Colonic mucosa (tissue), 4 donors: ENCODE measurements around the gene RNASEH2B. TPM values are rescaled to one million over a fixed set of nuclear protein-coding genes. Genes with fewer than 3 reads are reported as not detected.
A peak's percentile ranks its signal among the peaks of the same experiment; 100 is the strongest.

ENCODE experiments used
- DNase-seq: peaks from one replicate; pipeline ENCODE4 v3.0.0-alpha.2; 2020
- H3K27ac ChIP-seq: fragments of 200-600 bp; one replicate; pipeline ENCODE4 v1.8.0; 2021
- H3K27me3 ChIP-seq: fragments of 200-600 bp; one replicate; pipeline ENCODE4 v1.8.0; 2021
- H3K36me3 ChIP-seq: fragments of 200-600 bp; one replicate; pipeline ENCODE4 v1.8.0; 2021
- H3K4me1 ChIP-seq: fragments of 200-600 bp; one replicate; pipeline ENCODE4 v1.8.0; 2021; ENCODE audit warnings: mild to moderate bottlenecking
- H3K4me3 ChIP-seq: fragments of 200-600 bp; one replicate; pipeline ENCODE4 v1.8.0; 2021
- H3K9ac ChIP-seq, 2 donors: one replicate each; pipeline ENCODE4 v1.7.0; 2013; ENCODE audit warnings: control low read depth in 2 of 2, low read depth in 2 of 2, low read length in 2 of 2
- H3K9me3 ChIP-seq: fragments of 200-600 bp; one replicate; pipeline ENCODE4 v1.8.0; 2021
- CTCF ChIP-seq: fragments of 200-600 bp; IDR thresholded peaks from one replicate; pipeline ENCODE4 v1.8.0; 2022; ENCODE audit warnings: antibody characterized with exemption, mild to moderate bottlenecking
- intact Hi-C: fragments of 100-400 bp; cut with DNase I; formaldehyde crosslinking; loops from one replicate; pipeline ENCODE4 v1.14.1; 2022
- total RNA-seq, 2 donors: library from RNA; stranded (reverse); fragmentation: NEBNext Ultra II Directional in 1 of 2; extraction: Animal tissue kit (Norgen Biotek cat#: 25700) in 1 of 2; gene quantifications; one replicate each; pipeline ENCODE4 v1.2.1, GENCODE V29; 2021
- donor health status: healthy.
- donor health status: DM: no; HTN: no; CAD: no.
- donor health status: DM: no; HTN: no; CAD: no.

Gene RNASEH2B
- total RNA-seq, 2 donors from 2014 or later: 22.1 to 30.1 TPM

DNA sequence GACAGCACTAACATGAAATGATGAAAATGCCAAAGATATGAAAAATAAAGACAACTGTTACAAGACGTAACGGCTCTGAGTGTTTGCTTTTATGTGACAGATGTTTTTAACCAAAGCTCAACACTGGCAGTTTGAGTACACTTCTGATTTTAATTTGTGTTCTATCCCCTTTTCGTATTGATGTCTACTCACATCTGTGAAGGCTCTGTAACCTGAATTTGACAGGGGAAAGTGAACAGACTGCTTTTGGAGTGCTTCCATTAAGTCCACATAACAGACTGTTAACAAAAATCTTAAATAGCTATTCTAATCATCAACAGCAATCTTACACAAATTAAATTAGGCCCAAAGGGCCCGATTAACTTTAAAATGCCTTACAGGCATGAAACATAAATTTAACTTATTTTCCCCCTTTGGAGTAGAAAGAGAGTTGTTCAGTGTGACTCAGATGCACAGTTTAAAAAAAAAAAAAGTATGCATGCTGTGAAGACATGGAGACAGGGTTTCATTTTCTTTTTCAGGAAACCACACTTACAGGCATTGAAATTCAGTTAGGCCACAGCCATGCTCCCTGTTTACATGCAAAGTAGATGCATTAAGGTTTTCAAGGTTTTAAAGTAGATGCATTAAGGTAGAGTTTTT, 16.3 kb upstream of the RNASEH2B start:
- H3K27ac ChIP-seq: peak overlapping the region; percentile 39
- no peak overlapping the region for H3K9ac ChIP-seq
- no peaks in the 10 kb centered on the region for H3K27me3 ChIP-seq
- intact Hi-C loops: no loop called here
- H3K4me3 ChIP-seq: no peak overlapping the region
- H3K36me3 ChIP-seq: no peaks in the 10 kb centered on the region
- H3K9me3 ChIP-seq: no peaks in the 10 kb centered on the region
- no peaks in the 10 kb centered on the region for H3K4me1 ChIP-seq
- TF ChIP-seq CTCF: no peak
- DNase-seq: no peak

GRCh38 chr13:50894012-50894411, 15.6 kb upstream of the RNASEH2B start:
- no peak overlapping the region for H3K4me3 ChIP-seq
- TF ChIP-seq CTCF: no peak
- no peak overlapping the region for H3K9ac ChIP-seq
- intact Hi-C loops: no loop called here
- no peak overlapping the region for H3K27ac ChIP-seq
- no peaks in the 10 kb centered on the region for H3K9me3 ChIP-seq
- DNase-seq: no peak
- no peaks in the 10 kb centered on the region for H3K36me3 ChIP-seq
- no peaks in the 10 kb centered on the region for H3K27me3 ChIP-seq
- no peaks in the 10 kb centered on the region for H3K4me1 ChIP-seq

DNA sequence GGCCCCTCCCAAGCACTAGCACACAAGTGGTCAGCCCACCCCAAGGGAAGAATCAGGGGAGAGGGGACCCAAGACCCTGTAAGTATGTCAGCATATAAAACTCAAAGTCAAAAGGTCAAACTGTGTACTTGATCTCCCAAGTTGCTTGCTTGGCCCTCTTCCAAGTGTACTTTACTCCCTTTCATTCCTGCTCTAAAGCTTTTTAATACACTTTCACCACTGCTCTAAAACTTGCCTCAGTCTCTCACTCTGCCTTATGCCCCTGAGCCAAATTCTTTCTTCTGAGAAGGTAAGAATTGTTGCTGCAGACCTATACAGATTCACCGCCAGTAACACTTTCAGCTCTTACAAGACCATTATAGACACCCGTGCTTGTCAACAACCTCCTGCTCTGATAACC, 15.1 kb upstream of the RNASEH2B start:
- Histone ChIP-seq H3K36me3 (no peaks in the 10 kb centered on the region), H3K9ac (no peak overlapping the region), H3K4me1 (no peaks in the 10 kb centered on the region), H3K4me3 (no peak overlapping the region), H3K9me3 (no peaks in the 10 kb centered on the region), H3K27me3 (no peaks in the 10 kb centered on the region), H3K27ac (no peak overlapping the region)
- no peak for TF ChIP-seq CTCF
- intact Hi-C loops: no loop called here
- no peak for DNase-seq

DNA sequence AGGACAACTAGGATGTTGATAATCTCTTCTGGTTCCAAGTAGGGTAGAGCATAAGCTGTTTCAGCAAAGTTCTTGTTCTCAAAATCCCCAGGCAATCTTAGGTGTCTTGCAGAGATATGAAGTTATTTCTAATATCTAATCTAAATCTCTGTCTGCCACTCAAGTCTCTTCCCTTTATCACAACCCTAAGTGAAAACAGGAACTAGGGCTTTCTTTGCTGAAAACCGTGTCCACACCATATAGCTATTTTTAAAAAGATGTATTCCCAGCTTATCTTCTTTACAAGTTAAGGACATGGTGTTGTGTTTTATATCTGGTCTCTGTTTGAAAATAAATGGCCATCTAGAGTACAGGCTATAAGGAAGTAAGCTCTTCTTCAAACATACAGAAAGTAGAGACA, 11.3 kb upstream of the RNASEH2B start:
- Histone ChIP-seq H3K4me3 (no peak overlapping the region), H3K27me3 (no peaks in the 10 kb centered on the region), H3K36me3 (no peaks in the 10 kb centered on the region), H3K9me3 (no peaks in the 10 kb centered on the region), H3K9ac (no peak overlapping the region), H3K27ac (no peak overlapping the region), H3K4me1 (no peaks in the 10 kb centered on the region)
- intact Hi-C loops: no loop called here
- DNase-seq: no peak
- no peak for TF ChIP-seq CTCF

DNA sequence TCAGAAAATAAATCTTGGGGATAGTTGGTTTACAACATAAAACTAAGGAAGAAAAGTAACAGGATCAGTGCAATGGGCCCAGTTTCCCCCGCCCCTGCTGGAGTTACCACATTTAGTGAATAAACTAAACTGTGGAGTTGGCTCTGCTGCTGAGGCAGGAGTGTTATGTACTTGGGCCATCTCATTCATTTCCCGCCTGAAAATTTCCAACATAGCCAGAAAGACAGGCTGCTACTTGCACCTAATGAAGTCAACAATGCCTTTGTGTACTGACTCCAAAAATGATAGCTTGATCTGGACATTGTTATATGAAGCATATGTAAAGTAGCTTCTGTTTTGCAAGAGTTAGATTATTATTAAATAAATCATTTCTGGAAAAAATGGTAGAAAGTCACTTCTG, 7.9 kb upstream of the RNASEH2B start:
- Histone ChIP-seq H3K4me3 (no peak overlapping the region), H3K27me3 (no peaks in the 10 kb centered on the region), H3K36me3 (no peaks in the 10 kb centered on the region), H3K9me3 (no peaks in the 10 kb centered on the region), H3K9ac (no peak overlapping the region), H3K27ac (no peak overlapping the region), H3K4me1 (no peaks in the 10 kb centered on the region)
- DNase-seq: no peak
- TF ChIP-seq CTCF: no peak
- intact Hi-C loops: no loop called here
